ENCODE data around the gene CLASP1.
"Not testable (repeated sequence)": the region's sequence is repeated elsewhere in the genome, so short reads cannot be mapped to it uniquely, and the experiment has no call there.

Gene CLASP1

DNA sequence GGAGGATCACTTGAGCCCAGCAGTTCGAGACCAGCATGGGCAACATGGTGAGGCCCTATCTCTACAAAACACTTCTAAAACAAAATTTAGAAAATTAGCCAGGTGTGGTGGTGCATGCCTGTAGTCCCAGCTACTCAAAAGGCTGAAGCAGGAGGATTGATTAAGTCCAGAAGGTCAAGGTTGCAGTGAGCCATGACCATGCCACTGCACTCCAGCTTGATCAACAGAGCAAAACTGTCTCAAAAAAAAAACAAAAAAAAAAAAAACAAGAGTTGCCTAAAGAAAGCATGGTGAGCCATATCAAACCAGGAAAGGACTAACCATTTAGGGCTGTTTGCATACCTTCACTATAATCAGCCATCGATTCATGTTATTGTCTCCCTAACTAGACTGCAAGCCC lies 4.5 kb downstream of the CLASP1 start:
- H3K4me3 ChIP-seq (ENCODE audit: low read depth, low read length, poor library complexity, severe bottlenecking): no peak overlapping the region
- H4K20me1 ChIP-seq (ENCODE audit: insufficient read depth, low read length): no peaks in the 10 kb centered on the region
- no peaks in the 10 kb centered on the region for H3K9me2 ChIP-seq (ENCODE audit: low read depth, low read length)
- no peak for TF ChIP-seq EZH2 (IDR thresholded peaks at IDR 0.05; ENCODE audit: borderline replicate concordance, low read length)
- TF ChIP-seq CTCF (IDR thresholded peaks at IDR 0.05; ENCODE audit: low read length): no peak
- H3K4me2 ChIP-seq (ENCODE audit: low read length): no peak overlapping the region; the same call in 1 of the 2 replicates
- H3F3A ChIP-seq (ENCODE audit: insufficient read depth, low read length): no peaks in the 10 kb centered on the region
- peaks cover 11% of the 10 kb centered on the region for H3K36me3 ChIP-seq (ENCODE audit: insufficient read depth, low read length)
- H3K9me3 ChIP-seq (ENCODE audit: low read length): no peaks in the 10 kb centered on the region
- peaks cover 94% of the 10 kb centered on the region for H3K79me2 ChIP-seq (ENCODE audit: insufficient read depth, low read length)
- H2AFZ ChIP-seq (ENCODE audit: low read length): no peak overlapping the region
- peaks cover 55% of the 10 kb centered on the region for H3K4me1 ChIP-seq (ENCODE audit: insufficient read depth, low read length, severe bottlenecking)
- no peaks in the 10 kb centered on the region for H3K27me3 ChIP-seq (ENCODE audit: insufficient read depth, low read length)
- no peak overlapping the region for H3K27ac ChIP-seq (ENCODE audit: low read depth, low read length, poor library complexity, severe bottlenecking)
- no peak overlapping the region for H3K9ac ChIP-seq (ENCODE audit: low read length)

GRCh38 chr2:121643877-121644276 lies 5.4 kb downstream of the CLASP1 start:
- peaks cover 17% of the 10 kb centered on the region for H3K36me3 ChIP-seq (ENCODE audit: insufficient read depth, low read length)
- H3F3A ChIP-seq (ENCODE audit: insufficient read depth, low read length): no peaks in the 10 kb centered on the region
- H3K79me2 ChIP-seq (ENCODE audit: insufficient read depth, low read length): peaks cover 98% of the 10 kb centered on the region
- H3K9ac ChIP-seq (ENCODE audit: low read length): no peak overlapping the region
- H3K9me3 ChIP-seq (ENCODE audit: low read length): 0 out of 2 replicates have a peak, but pooled peaks cover 4% of the 10 kb centered on the region
- H4K20me1 ChIP-seq (ENCODE audit: insufficient read depth, low read length): no peaks in the 10 kb centered on the region
- no peak overlapping the region for H3K27ac ChIP-seq (ENCODE audit: low read depth, low read length, poor library complexity, severe bottlenecking)
- no peak overlapping the region for H2AFZ ChIP-seq (ENCODE audit: low read length)
- no peaks in the 10 kb centered on the region for H3K9me2 ChIP-seq (ENCODE audit: low read depth, low read length)
- TF ChIP-seq CTCF (IDR thresholded peaks at IDR 0.05; ENCODE audit: low read length) (no peak), EZH2 (IDR thresholded peaks at IDR 0.05; ENCODE audit: borderline replicate concordance, low read length) (no peak)
- H3K4me3 ChIP-seq (ENCODE audit: low read depth, low read length, poor library complexity, severe bottlenecking): no peak overlapping the region
- no peak overlapping the region for H3K4me2 ChIP-seq (ENCODE audit: low read length)
- peaks cover 55% of the 10 kb centered on the region for H3K4me1 ChIP-seq (ENCODE audit: insufficient read depth, low read length, severe bottlenecking)
- no peaks in the 10 kb centered on the region for H3K27me3 ChIP-seq (ENCODE audit: insufficient read depth, low read length)

DNA sequence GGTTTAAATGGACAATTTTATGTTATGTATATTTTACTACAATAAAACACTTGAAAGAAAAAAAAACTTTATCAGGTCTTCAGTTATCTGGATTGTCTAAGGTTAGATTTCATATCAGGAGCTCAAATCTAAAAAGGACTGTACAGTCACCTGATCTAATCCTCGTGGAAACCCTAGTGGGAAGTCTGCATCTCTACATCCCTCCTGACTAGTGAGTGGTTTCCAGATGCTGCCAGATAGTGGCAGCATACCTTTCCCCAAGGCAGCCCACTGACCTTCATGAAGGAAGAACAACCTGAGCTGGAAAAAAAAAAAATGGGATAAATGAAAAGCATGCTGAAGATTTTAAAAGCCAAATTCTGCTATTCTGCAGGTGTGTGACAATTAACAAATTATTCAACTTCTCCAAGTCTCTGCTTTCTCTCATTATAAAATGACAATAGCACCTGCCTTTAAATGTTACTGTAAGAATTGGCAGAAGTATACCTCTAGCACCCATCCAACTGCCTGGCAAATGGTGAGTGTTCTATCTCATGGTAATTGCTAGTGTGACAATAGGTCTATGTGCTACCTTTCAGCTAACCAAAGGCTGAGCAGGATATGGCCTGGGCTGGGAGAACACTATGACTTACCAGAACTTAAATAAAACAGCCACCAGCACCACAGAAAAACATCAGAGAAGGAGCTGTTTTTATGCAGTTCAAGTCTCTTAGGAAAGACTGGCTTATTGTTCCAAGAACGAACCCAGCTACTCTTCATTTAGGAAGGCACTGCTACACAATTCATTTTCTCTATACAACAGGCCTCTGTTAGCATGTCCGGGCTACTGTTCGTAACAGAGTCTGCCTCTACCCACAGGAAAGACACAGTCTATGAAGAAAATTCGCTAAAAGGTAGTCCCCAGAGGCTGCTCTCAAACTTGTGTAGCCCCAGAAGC lies 8.6 kb downstream of the CLASP1 start:
- Histone ChIP-seq H2AFZ (ENCODE audit: low read length) (no peak overlapping the region), H4K20me1 (ENCODE audit: insufficient read depth, low read length) (no peaks in the 10 kb centered on the region), H3K36me3 (ENCODE audit: insufficient read depth, low read length) (peaks cover 27% of the 10 kb centered on the region), H3K4me2 (ENCODE audit: low read length) (peak overlapping the region; percentile 18; the same call in 1 of the 2 replicates), H3K79me2 (ENCODE audit: insufficient read depth, low read length) (peaks cover 92% of the 10 kb centered on the region), H3K9me3 (ENCODE audit: low read length) (0 out of 2 replicates have a peak, but pooled peaks cover 4% of the 10 kb centered on the region), H3K9ac (ENCODE audit: low read length) (peak overlapping the region; percentile 21; the same call in 1 of the 2 replicates), H3K27ac (ENCODE audit: low read depth, low read length, poor library complexity, severe bottlenecking) (peak overlapping the region; percentile 63), H3K27me3 (ENCODE audit: insufficient read depth, low read length) (no peaks in the 10 kb centered on the region), H3K9me2 (ENCODE audit: low read depth, low read length) (no peaks in the 10 kb centered on the region), H3K4me1 (ENCODE audit: insufficient read depth, low read length, severe bottlenecking) (peaks cover 39% of the 10 kb centered on the region), H3K4me3 (ENCODE audit: low read depth, low read length, poor library complexity, severe bottlenecking) (no peak overlapping the region), H3F3A (ENCODE audit: insufficient read depth, low read length) (no peaks in the 10 kb centered on the region)
- TF ChIP-seq CTCF (IDR thresholded peaks at IDR 0.05; ENCODE audit: low read length) (no peak), EZH2 (IDR thresholded peaks at IDR 0.05; ENCODE audit: borderline replicate concordance, low read length) (no peak)

DNA sequence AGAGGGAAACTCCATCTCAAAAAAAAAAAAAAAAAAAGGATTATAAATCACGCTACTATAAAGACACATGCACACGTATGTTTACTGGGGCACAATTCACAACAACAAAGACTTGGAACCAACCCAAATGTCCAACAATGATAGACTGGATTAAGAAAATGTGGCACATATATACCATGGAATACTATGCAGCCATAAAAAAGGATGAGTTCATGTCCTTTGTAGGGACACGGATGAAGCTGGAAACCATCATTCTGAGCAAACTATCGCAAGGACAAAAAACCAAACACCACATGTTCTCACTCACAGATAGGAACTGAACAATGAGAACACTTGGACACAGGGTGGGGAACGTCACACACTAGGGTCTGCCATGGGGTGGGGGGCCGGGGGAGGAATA lies 9.4 kb downstream of the CLASP1 start:
- H3K27ac ChIP-seq (ENCODE audit: low read depth, low read length, poor library complexity, severe bottlenecking); H3K4me3 ChIP-seq (ENCODE audit: low read depth, low read length, poor library complexity, severe bottlenecking); H2AFZ ChIP-seq (ENCODE audit: low read length); H3K9ac ChIP-seq (ENCODE audit: low read length); H3K9me3 ChIP-seq (ENCODE audit: low read length); H4K20me1 ChIP-seq (ENCODE audit: insufficient read depth, low read length); H3K27me3 ChIP-seq (ENCODE audit: insufficient read depth, low read length); H3K9me2 ChIP-seq (ENCODE audit: low read depth, low read length); H3K4me2 ChIP-seq (ENCODE audit: low read length); H3F3A ChIP-seq (ENCODE audit: insufficient read depth, low read length): not testable (repeated sequence)
- Histone ChIP-seq H3K4me1 (ENCODE audit: insufficient read depth, low read length, severe bottlenecking) (peaks cover 39% of the 10 kb centered on the region), H3K36me3 (ENCODE audit: insufficient read depth, low read length) (peaks cover 27% of the 10 kb centered on the region), H3K79me2 (ENCODE audit: insufficient read depth, low read length) (peaks cover 92% of the 10 kb centered on the region)

All from OCI-LY1 (cell line).